Measurements from ENCODE around the gene CBX8. TPM values are rescaled to one million over a fixed set of nuclear protein-coding genes. Genes with fewer than 3 reads are reported as not detected.

The CBX8 gene
- polyA plus RNA-seq, 3 donors: 0.51 to 2.5 (median 2.5) TPM

- peaks cover 48 to 69% (median 60%) of the 10 kb centered on the region in 3 donors for H3K27me3 Mint-ChIP-seq (ENCODE audit: low read depth in 3 of 3)
- H2AFZ ChIP-seq (ENCODE audit: insufficient read depth, low read depth, low read length, poor library complexity, severe bottlenecking): no peak overlapping the region
- H3K36me3 ChIP-seq (replicated peaks in 1 of 2; ENCODE audit: control insufficient read depth in 1 of 2, insufficient read depth in 2 of 2, low read length in 2 of 2): no peaks in the 10 kb centered on the region
Measured at GRCh38 chr17:79821331-79822095, 24.6 kb upstream of the CBX8 start.

GRCh38 chr17:79820959-79821330 is 24.1 kb upstream of the CBX8 start:
- Histone ChIP-seq H3K4me1 (ENCODE audit: control insufficient read depth in 1 of 2, insufficient read depth in 2 of 2, low read length in 2 of 2) (peaks cover 4% of the 10 kb centered on the region in 2 donors), H3K36me3 (replicated peaks in 1 of 2; ENCODE audit: control insufficient read depth in 1 of 2, insufficient read depth in 2 of 2, low read length in 2 of 2) (no peaks in the 10 kb centered on the region), H3K27ac (ENCODE audit: low read depth in 1 of 2, low read length in 2 of 2) (no peak overlapping the region), H3K4me3 (replicated peaks in 1 of 3; ENCODE audit: low read depth in 2 of 3, low read length in 3 of 3) (no peak overlapping the region), H4K20me1 (ENCODE audit: insufficient read depth, low read length) (no peaks in the 10 kb centered on the region), H2AFZ (ENCODE audit: insufficient read depth, low read depth, low read length, poor library complexity, severe bottlenecking) (no peak overlapping the region), H3K4me2 (replicated peaks; ENCODE audit: extremely low read depth, low read length, poor library complexity, severe bottlenecking) (no peak overlapping the region), H3K9ac (ENCODE audit: insufficient read depth, low read length, poor library complexity, severe bottlenecking) (no peak overlapping the region), H3K9me3 (replicated peaks in 1 of 2; ENCODE audit: control insufficient read depth in 1 of 2, insufficient read depth in 1 of 2, low read length in 2 of 2) (peaks cover 0 to 14% of the 10 kb centered on the region in 2 donors), H3K79me2 (ENCODE audit: insufficient read depth, low read length) (no peaks in the 10 kb centered on the region), H3K27me3 (ENCODE audit: control insufficient read depth in 2 of 2, insufficient read depth in 2 of 2, low read length in 2 of 2) (peaks cover 26 to 46% of the 10 kb centered on the region in 2 donors)
- Mint-ChIP-seq H3K27me3 (ENCODE audit: low read depth in 3 of 3) (peaks cover 52 to 75% (median 64%) of the 10 kb centered on the region in 3 donors), H3K4me1 (peaks cover 9% of the 10 kb centered on the region), H3K9me3 (peaks cover 0 to 6% (median 4%) of the 10 kb centered on the region in 7 donors), H3K27ac (no peak overlapping the region), H3K36me3 (peaks cover 0 to 6% of the 10 kb centered on the region in 2 donors), H3K4me3 (no peak overlapping the region)
- no peak for TF ChIP-seq CTCF (IDR thresholded peaks at IDR 0.05)
- intact Hi-C loops (cut with micrococcal nuclease): no loop called here
- whole genome bisulfite sequencing (ENCODE audit: insufficient coverage): 81% methylated on average over 3 of the region's 4 CpGs
- DNase-seq: no peak

More at GRCh38 chr17:79821331-79822095, 24.6 kb upstream of the CBX8 start:
- H3K4me2 ChIP-seq (replicated peaks; ENCODE audit: extremely low read depth, low read length, poor library complexity, severe bottlenecking): no peak overlapping the region
- DNase-seq: no peak
- no peaks in the 10 kb centered on the region for H3K79me2 ChIP-seq (ENCODE audit: insufficient read depth, low read length)
- TF ChIP-seq CTCF (IDR thresholded peaks at IDR 0.05): no peak
- no peak overlapping the region for H3K9ac ChIP-seq (ENCODE audit: insufficient read depth, low read length, poor library complexity, severe bottlenecking)
- H3K4me3 ChIP-seq (replicated peaks in 1 of 3; ENCODE audit: low read depth in 2 of 3, low read length in 3 of 3): no peak overlapping the region
- H3K27ac ChIP-seq (ENCODE audit: low read depth in 1 of 2, low read length in 2 of 2): no peak overlapping the region
- H3K4me1 ChIP-seq (ENCODE audit: control insufficient read depth in 1 of 2, insufficient read depth in 2 of 2, low read length in 2 of 2): peaks cover 9 to 10% of the 10 kb centered on the region in 2 donors
- intact Hi-C loops (cut with micrococcal nuclease): no loop called here
- H4K20me1 ChIP-seq (ENCODE audit: insufficient read depth, low read length): no peaks in the 10 kb centered on the region
- H3K9me3 ChIP-seq (replicated peaks in 1 of 2; ENCODE audit: control insufficient read depth in 1 of 2, insufficient read depth in 1 of 2, low read length in 2 of 2): peaks cover 0 to 8% of the 10 kb centered on the region in 2 donors
- WGBS (ENCODE audit: insufficient coverage): 87% methylated on average over 7 of the region's 12 CpGs
- H3K27me3 ChIP-seq (ENCODE audit: control insufficient read depth in 2 of 2, insufficient read depth in 2 of 2, low read length in 2 of 2): peaks cover 20 to 40% of the 10 kb centered on the region in 2 donors
- peaks cover 10% of the 10 kb centered on the region for H3K4me1 Mint-ChIP-seq
- peaks cover 0 to 2% (median 0%) of the 10 kb centered on the region in 7 donors for H3K9me3 Mint-ChIP-seq
- H3K4me3 Mint-ChIP-seq: no peak overlapping the region
- no peak overlapping the region for H3K27ac Mint-ChIP-seq
- peaks cover 0 to 2% of the 10 kb centered on the region in 2 donors for H3K36me3 Mint-ChIP-seq
